Mesenchymal stem cell (in vitro differentiated cells and primary cell): ENCODE results near the gene RNF150.
"Not testable (repeated sequence)": the region's sequence is repeated elsewhere in the genome, so short reads cannot be mapped to it uniquely, and the experiment has no call there.

Experiments
- DNase-seq: peaks from one replicate; pipeline ENCODE4 v3.0.0-alpha.2; 2013
- H2AFZ ChIP-seq: one replicate; pipeline ENCODE4 v1.6.1; 2013; ENCODE audit warnings: low read depth, mild to moderate bottlenecking, control low read depth, inconsistent platforms, low read length, moderate library complexity
- H2AK5ac ChIP-seq: 2 replicates; pipeline ENCODE4 v1.6.1; 2013; ENCODE audit warnings: low read length, moderate library complexity, mild to moderate bottlenecking, inconsistent platforms; ENCODE audit not compliant: severe bottlenecking
- H2BK120ac ChIP-seq: one replicate; pipeline ENCODE4 v1.6.1; 2013; ENCODE audit warnings: low read depth, mild to moderate bottlenecking, inconsistent platforms, low read length, moderate library complexity
- H2BK12ac ChIP-seq, 2 experiments: one replicate each; pipeline ENCODE4 v1.6.1; 2013; ENCODE audit warnings: inconsistent platforms in 2 of 2, low read length in 2 of 2, mild to moderate bottlenecking in 2 of 2, moderate library complexity in 2 of 2, control low read depth in 1 of 2
- H2BK15ac ChIP-seq: one replicate; pipeline ENCODE4 v1.6.1; 2013; ENCODE audit warnings: mild to moderate bottlenecking, low read depth, inconsistent platforms; ENCODE audit not compliant: poor library complexity, severe bottlenecking
- H2BK5ac ChIP-seq: 2 replicates; pipeline ENCODE4 v1.6.1; 2013; ENCODE audit warnings: low read depth, mild to moderate bottlenecking, low read length, control low read depth, inconsistent platforms; ENCODE audit not compliant: poor library complexity, severe bottlenecking
- H3K14ac ChIP-seq, 2 experiments: one replicate each; pipeline ENCODE4 v1.6.1; 2013; ENCODE audit warnings: inconsistent platforms in 2 of 2, low read length in 2 of 2, control low read depth in 1 of 2, mild to moderate bottlenecking in 1 of 2, moderate library complexity in 1 of 2
- H3K18ac ChIP-seq, 2 experiments: one replicate each; pipeline ENCODE4 v1.6.1; 2013; ENCODE audit warnings: inconsistent platforms in 2 of 2, low read length in 2 of 2, control low read depth in 1 of 2, low read depth in 1 of 2, mild to moderate bottlenecking in 1 of 2
- H3K23ac ChIP-seq, 2 experiments: one replicate each; pipeline ENCODE4 v1.6.1; 2013; ENCODE audit warnings: inconsistent platforms in 2 of 2, low read length in 2 of 2, mild to moderate bottlenecking in 2 of 2, moderate library complexity in 2 of 2, control low read depth in 1 of 2
- H3K27ac ChIP-seq: 2 replicates; pipeline ENCODE4 v1.5.1; 2013; ENCODE audit warnings: mild to moderate bottlenecking, moderate library complexity, low read length, control low read depth, inconsistent platforms; ENCODE audit not compliant: poor library complexity, severe bottlenecking
- H3K27me3 ChIP-seq, 2 experiments: 2 replicates each; pipeline versions ENCODE4 v1.6.1 to v1.7.0; 2013; ENCODE audit warnings: low read length in 2 of 2, mild to moderate bottlenecking in 2 of 2, moderate library complexity in 2 of 2, control low read depth in 1 of 2, inconsistent platforms in 1 of 2; ENCODE audit not compliant: control insufficient read depth in 1 of 2, insufficient read depth in 1 of 2
- H3K36me3 ChIP-seq, 2 experiments: 2 replicates each; pipeline versions ENCODE4 v1.6.1 to v1.7.0; 2013; ENCODE audit warnings: low read length in 2 of 2, control low read depth in 1 of 2, inconsistent platforms in 1 of 2, low read depth in 1 of 2, mild to moderate bottlenecking in 1 of 2; ENCODE audit not compliant: insufficient read depth in 2 of 2, control insufficient read depth in 1 of 2
- H3K4ac ChIP-seq, 2 experiments: one replicate each; pipeline ENCODE4 v1.6.1; 2013; ENCODE audit warnings: inconsistent platforms in 2 of 2, low read length in 2 of 2, mild to moderate bottlenecking in 2 of 2, moderate library complexity in 2 of 2, control low read depth in 1 of 2, low read depth in 1 of 2
- H3K4me1 ChIP-seq: 2 replicates; pipeline ENCODE4 v1.6.1; 2013; ENCODE audit warnings: low read depth, low read length, control low read depth; ENCODE audit not compliant: control insufficient read depth, insufficient read depth
- H3K4me2 ChIP-seq: 2 replicates; pipeline ENCODE4 v1.6.1; 2013; ENCODE audit warnings: low read length, mild to moderate bottlenecking, inconsistent platforms; ENCODE audit not compliant: poor library complexity, severe bottlenecking
- H3K4me3 ChIP-seq, 2 experiments: 2 replicates each; pipeline versions ENCODE4 v1.5.1 to v1.7.0; 2013; ENCODE audit warnings: low read length in 2 of 2, mild to moderate bottlenecking in 2 of 2, control low read depth in 1 of 2, low read depth in 1 of 2; ENCODE audit not compliant: insufficient read depth in 1 of 2
- H3K79me1 ChIP-seq: replicated peaks from 2 replicates; pipeline ENCODE4 v1.6.1; 2013; ENCODE audit warnings: mild to moderate bottlenecking, control low read depth, low read length, inconsistent platforms; ENCODE audit not compliant: poor library complexity, severe bottlenecking
- H3K9ac ChIP-seq: 2 replicates; pipeline ENCODE4 v1.7.0; 2013; ENCODE audit warnings: mild to moderate bottlenecking, low read length, moderate library complexity
- H3K9me3 ChIP-seq: 2 replicates; pipeline ENCODE4 v1.7.0; 2013; ENCODE audit warnings: mild to moderate bottlenecking, low read length; ENCODE audit not compliant: control insufficient read depth
- H4K8ac ChIP-seq: one replicate; pipeline ENCODE4 v1.6.1; 2013; ENCODE audit warnings: inconsistent platforms, mild to moderate bottlenecking, low read length, moderate library complexity
- H4K91ac ChIP-seq: one replicate; pipeline ENCODE4 v1.6.1; 2013; ENCODE audit warnings: mild to moderate bottlenecking, low read length, inconsistent platforms
- WGBS: methylation state at CpG from one replicate; pipeline ENCODE4 v1.1.7; 2013; ENCODE audit warnings: mixed read lengths; 5-methylcytosine and 5-hydroxymethylcytosine counted together

The RNF150 gene

DNA sequence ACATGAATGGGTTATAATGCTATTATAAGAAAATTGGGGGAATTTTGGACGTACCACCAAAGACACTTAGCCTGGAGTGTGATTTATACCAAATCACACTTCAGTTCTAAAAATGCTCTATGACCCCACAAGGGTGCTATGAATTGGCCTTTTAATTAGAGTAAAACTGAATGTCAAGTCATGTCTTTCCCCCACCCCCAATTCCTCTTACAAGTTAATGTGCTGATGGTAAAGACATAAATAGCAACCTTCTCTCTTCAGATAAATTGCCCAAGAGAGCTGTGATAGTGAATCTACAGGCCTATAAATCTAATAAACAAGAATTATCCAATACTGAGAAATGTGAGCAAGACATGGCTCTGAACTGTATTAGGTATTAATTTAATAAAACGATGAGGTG is 78.8 kb downstream of the RNF150 start:
- no peak overlapping the region for H2BK120ac ChIP-seq
- no peak overlapping the region for H2BK12ac ChIP-seq
- no peak overlapping the region for H3K14ac ChIP-seq
- no peak overlapping the region for H3K4ac ChIP-seq
- H3K79me1 ChIP-seq = peaks cover 3% of the 10 kb centered on the region
- no peak for DNase-seq
- H3K9ac ChIP-seq = no peak overlapping the region
- no peak overlapping the region for H3K23ac ChIP-seq
- H3K36me3 ChIP-seq = peaks cover 0 to 7% of the 10 kb centered on the region in 2 experiments
- no peak overlapping the region for H2AFZ ChIP-seq
- H3K4me1 ChIP-seq = peaks cover 2% of the 10 kb centered on the region
- no peak overlapping the region for H2BK15ac ChIP-seq
- H3K4me2 ChIP-seq = no peak overlapping the region
- no peak overlapping the region for H2AK5ac ChIP-seq
- no peak overlapping the region for H4K91ac ChIP-seq
- no peak overlapping the region for H3K18ac ChIP-seq
- H3K4me3 ChIP-seq = no peak overlapping the region
- H3K27ac ChIP-seq = no peak overlapping the region
- no CpG with 5 or more reads among the region's 2 CpGs for WGBS
- H3K9me3 ChIP-seq = peaks cover 6% of the 10 kb centered on the region
- H2BK5ac ChIP-seq = no peak overlapping the region
- H4K8ac ChIP-seq = no peak overlapping the region
- no peaks in the 10 kb centered on the region for H3K27me3 ChIP-seq

DNA sequence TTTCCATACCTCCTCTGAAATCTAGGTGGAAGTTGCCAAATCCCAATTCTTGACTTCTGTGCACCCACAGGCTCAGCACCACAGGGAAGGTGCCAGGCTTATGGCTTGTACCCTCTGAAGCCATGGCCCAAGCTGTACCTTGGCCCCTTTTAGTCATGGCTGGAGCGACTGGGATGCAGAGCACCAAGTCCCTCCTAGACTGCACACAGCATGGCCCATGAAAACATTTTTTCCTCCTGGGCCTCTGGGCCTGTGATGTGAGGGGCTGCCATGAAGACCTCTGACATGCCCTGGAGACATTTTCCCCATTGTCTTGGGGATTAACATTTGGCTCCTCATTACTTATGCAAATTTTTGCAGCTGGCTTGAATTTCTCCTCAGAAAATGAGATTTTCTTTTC is 82.3 kb downstream of the RNF150 start:
- H3K4me3 ChIP-seq, H4K8ac ChIP-seq, H3K79me1 ChIP-seq, H2AFZ ChIP-seq, DNase-seq, H3K14ac ChIP-seq, H3K27me3 ChIP-seq, H3K18ac ChIP-seq, H3K4me2 ChIP-seq, H3K23ac ChIP-seq, H3K4ac ChIP-seq, H2BK120ac ChIP-seq, H3K4me1 ChIP-seq, H2BK15ac ChIP-seq, H2AK5ac ChIP-seq, H3K27ac ChIP-seq, H3K9ac ChIP-seq, H4K91ac ChIP-seq, H2BK5ac ChIP-seq, H2BK12ac ChIP-seq, H3K36me3 ChIP-seq, H3K9me3 ChIP-seq: not testable (repeated sequence)
- WGBS = 94% methylated on average over 1 of the region's 1 CpG

GRCh38 chr4:141047228-141047884 is 85.9 kb downstream of the RNF150 start:
- Histone ChIP-seq H2AFZ (no peak overlapping the region), H3K23ac (no peak overlapping the region), H2AK5ac (no peak overlapping the region), H3K27ac (no peak overlapping the region), H2BK5ac (no peak overlapping the region), H3K4ac (no peak overlapping the region), H2BK15ac (no peak overlapping the region), H3K79me1 (peaks cover 2% of the 10 kb centered on the region), H3K36me3 (peaks cover 0 to 7% of the 10 kb centered on the region in 2 experiments), H3K4me1 (peaks cover 1% of the 10 kb centered on the region), H3K9ac (no peak overlapping the region), H3K4me3 (no peak overlapping the region), H4K91ac (no peak overlapping the region), H4K8ac (no peak overlapping the region), H3K27me3 (no peaks in the 10 kb centered on the region), H3K9me3 (peaks cover 6% of the 10 kb centered on the region), H3K18ac (no peak overlapping the region), H2BK120ac (no peak overlapping the region), H3K14ac (no peak overlapping the region), H3K4me2 (no peak overlapping the region), H2BK12ac (no peak overlapping the region)
- DNase-seq = peak; percentile 61
- 33% methylated on average over 4 of the region's 7 CpGs for WGBS

DNA sequence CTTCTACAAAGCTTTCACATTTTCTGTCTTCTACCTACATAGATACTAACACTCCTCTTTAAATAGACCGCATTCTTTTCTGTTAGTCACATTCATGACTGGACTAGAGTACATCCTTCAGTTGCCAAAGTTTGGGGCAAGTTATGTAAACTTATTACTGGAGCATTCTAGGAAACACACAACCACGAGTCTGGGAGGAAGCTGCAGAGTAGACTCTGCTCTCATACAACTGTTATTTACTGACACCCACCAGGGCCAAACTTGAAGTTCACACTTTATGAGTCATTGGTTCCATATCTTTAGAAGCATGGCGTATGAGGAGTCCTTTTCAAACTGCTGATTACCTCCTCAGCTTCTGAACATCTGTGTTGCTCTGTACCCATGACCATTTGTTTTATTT is 87.0 kb downstream of the RNF150 start:
- H3K4ac ChIP-seq = no peak overlapping the region
- no peak overlapping the region for H2BK15ac ChIP-seq
- no peak overlapping the region for H4K91ac ChIP-seq
- H3K23ac ChIP-seq = no peak overlapping the region
- H3K4me3 ChIP-seq = no peak overlapping the region
- no peak overlapping the region for H2BK12ac ChIP-seq
- no peak overlapping the region for H3K18ac ChIP-seq
- no peak overlapping the region for H4K8ac ChIP-seq
- H2AK5ac ChIP-seq = no peak overlapping the region
- peaks cover 1% of the 10 kb centered on the region for H3K4me1 ChIP-seq
- peak overlapping the region; percentile 13 for H3K27ac ChIP-seq
- no peak overlapping the region for H3K14ac ChIP-seq
- peak; percentile 97 for DNase-seq
- no peak overlapping the region for H3K9ac ChIP-seq
- H2AFZ ChIP-seq = no peak overlapping the region
- no peak overlapping the region for H3K4me2 ChIP-seq
- peaks cover 2% of the 10 kb centered on the region for H3K79me1 ChIP-seq
- H3K36me3 ChIP-seq = peaks cover 0 to 7% of the 10 kb centered on the region in 2 experiments
- peaks cover 6% of the 10 kb centered on the region for H3K9me3 ChIP-seq
- no peaks in the 10 kb centered on the region for H3K27me3 ChIP-seq
- WGBS = 3% methylated on average over 3 of the region's 3 CpGs
- H2BK120ac ChIP-seq = no peak overlapping the region
- no peak overlapping the region for H2BK5ac ChIP-seq
